ENCODE results near the gene CFDP1.

DNA sequence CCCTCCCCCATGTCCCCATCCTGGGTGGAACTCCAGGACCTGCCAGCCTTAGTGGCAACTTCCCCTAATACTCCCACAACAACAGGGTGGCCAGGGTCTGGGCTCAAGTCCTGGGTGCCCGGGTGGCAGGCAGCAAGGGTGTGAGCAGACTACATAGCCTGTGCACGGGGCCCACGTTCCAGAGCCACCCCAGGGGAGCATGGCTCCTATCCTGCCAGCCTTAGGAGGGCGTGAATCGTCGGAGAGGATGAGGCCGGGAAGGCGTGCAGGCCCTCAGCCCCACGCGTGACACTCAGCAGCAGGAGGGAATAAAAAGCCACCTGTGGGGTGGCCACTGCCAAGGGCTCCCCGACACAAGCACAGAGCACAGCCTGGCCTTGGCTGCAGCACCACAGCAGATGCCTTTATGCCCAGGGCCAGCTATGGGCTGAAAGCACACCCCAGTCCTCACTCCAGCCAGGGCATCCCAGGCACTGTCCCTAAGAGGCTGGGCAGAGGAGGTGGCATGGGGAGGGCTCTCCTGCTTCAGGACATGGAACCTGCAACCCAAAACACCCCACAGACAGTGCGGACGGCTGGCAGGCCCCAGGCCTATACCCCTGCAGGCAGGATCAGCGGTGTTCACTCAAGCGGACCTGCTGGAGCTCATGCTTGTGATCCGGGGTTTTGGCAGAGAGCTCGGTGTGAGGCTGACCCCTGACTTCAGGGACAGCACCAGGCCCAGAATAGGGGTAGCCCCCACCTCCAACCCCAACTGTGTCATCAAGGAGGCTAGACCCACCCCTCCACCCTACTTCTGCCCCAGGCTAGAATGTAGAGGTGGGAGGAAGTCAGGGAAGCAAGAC is 184.5 kb downstream of the CFDP1 start:
- TF ChIP-seq, protein P1, sequence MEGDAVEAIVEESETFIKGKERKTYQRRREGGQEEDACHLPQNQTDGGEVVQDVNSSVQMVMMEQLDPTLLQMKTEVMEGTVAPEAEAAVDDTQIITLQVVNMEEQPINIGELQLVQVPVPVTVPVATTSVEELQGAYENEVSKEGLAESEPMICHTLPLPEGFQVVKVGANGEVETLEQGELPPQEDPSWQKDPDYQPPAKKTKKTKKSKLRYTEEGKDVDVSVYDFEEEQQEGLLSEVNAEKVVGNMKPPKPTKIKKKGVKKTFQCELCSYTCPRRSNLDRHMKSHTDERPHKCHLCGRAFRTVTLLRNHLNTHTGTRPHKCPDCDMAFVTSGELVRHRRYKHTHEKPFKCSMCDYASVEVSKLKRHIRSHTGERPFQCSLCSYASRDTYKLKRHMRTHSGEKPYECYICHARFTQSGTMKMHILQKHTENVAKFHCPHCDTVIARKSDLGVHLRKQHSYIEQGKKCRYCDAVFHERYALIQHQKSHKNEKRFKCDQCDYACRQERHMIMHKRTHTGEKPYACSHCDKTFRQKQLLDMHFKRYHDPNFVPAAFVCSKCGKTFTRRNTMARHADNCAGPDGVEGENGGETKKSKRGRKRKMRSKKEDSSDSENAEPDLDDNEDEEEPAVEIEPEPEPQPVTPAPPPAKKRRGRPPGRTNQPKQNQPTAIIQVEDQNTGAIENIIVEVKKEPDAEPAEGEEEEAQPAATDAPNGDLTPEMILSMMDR (IDR thresholded peaks at IDR 0.05), result no peak
- TF ChIP-seq POLR2A (IDR thresholded peaks at IDR 0.05), result no peak

Data from esophagus squamous epithelium (tissue), 4 donors.